ENCODE data around the gene ZBED4. TPM values are rescaled to one million over a fixed set of nuclear protein-coding genes. Genes with fewer than 3 reads are reported as not detected.

ZBED4 gene
- total RNA-seq, 4 donors from 2014 or later, result 19.9 to 30.7 (median 24.9) TPM

- 0% methylated on average over 7 of the region's 110 CpGs; no CpG with 5 or more reads in 1 of the 2 donors for WGBS, 2 donors (ENCODE audit: low coverage in 1 of 2)
Measured at GRCh38 chr22:49827271-49827852, 26.3 kb upstream of the ZBED4 start.

GRCh38 chr22:49827853-49828598 is 25.6 kb upstream of the ZBED4 start, which contains the start of gene BRD1:
TSS of gene BRD1 (minus strand) at chr22:49827873. CDS start at chr22:49824317, 3,556 bp downstream.
- TF ChIP-seq POLR2A (IDR thresholded peaks at IDR 0.05) (no peak), POLR2AphosphoS5 (IDR thresholded peaks at IDR 0.05) (peak in 2 of 3 donors; percentile 25 to 57)
- Histone ChIP-seq H3K36me3 (peaks cover 0 to 9% (median 2%) of the 10 kb centered on the region in 4 donors), H3K27me3 (no peaks in the 10 kb centered on the region), H3K4me1 (peaks cover 18 to 33% (median 23%) of the 10 kb centered on the region in 4 donors), H3K4me3 (peak within 1 kb of the TSS; percentile 53 to 100 (median 86)), H3K27ac (peak within 1 kb of the TSS; percentile 83 to 98 (median 92)), H3K9me3 (no peaks in the 10 kb centered on the region)
- peak; percentile 71 for DNase-seq
- in situ Hi-C loops (cut with MboI; ENCODE audit: low pct_ligation_motif_present in 1 of 4, low pct_unique_long_range_greater_than_20kb in 1 of 4, low sequenced_read_pairs in 3 of 4), result no loop called here
- WGBS, 2 donors (ENCODE audit: low coverage in 1 of 2), result 5% methylated on average over 35 of the region's 54 CpGs; no CpG with 5 or more reads in 1 of the 2 donors
- intact Hi-C loops (cut with DNase I; ENCODE audit: low total_unique reads), result no loop called here

More at GRCh38 chr22:49827271-49827852, 26.3 kb upstream of the ZBED4 start:
- Histone ChIP-seq H3K27ac (peak overlapping the region; percentile 82 to 98 (median 92)), H3K36me3 (peaks cover 0 to 15% (median 5%) of the 10 kb centered on the region in 4 donors), H3K27me3 (no peaks in the 10 kb centered on the region), H3K4me3 (peak overlapping the region; percentile 53 to 100 (median 86)), H3K4me1 (peaks cover 18 to 33% (median 23%) of the 10 kb centered on the region in 4 donors), H3K9me3 (no peaks in the 10 kb centered on the region)
- intact Hi-C loops (cut with DNase I; ENCODE audit: low total_unique reads) (no loop called here), in situ Hi-C loops (cut with MboI; ENCODE audit: low pct_ligation_motif_present in 1 of 4, low pct_unique_long_range_greater_than_20kb in 1 of 4, low sequenced_read_pairs in 3 of 4) (no loop called here)
- TF ChIP-seq CTCF (IDR thresholded peaks at IDR 0.05) (no peak), POLR2A (IDR thresholded peaks at IDR 0.05) (no peak), EP300 (IDR thresholded peaks at IDR 0.05; ENCODE audit: low read depth) (no peak), POLR2AphosphoS5 (IDR thresholded peaks at IDR 0.05) (no peak)
- no peak for DNase-seq

- no peak for TF ChIP-seq CTCF (IDR thresholded peaks at IDR 0.05)
- no peak for TF ChIP-seq EP300 (IDR thresholded peaks at IDR 0.05; ENCODE audit: low read depth)
- no peak for TF ChIP-seq POLR2A (IDR thresholded peaks at IDR 0.05)
- TF ChIP-seq POLR2AphosphoS5 (IDR thresholded peaks at IDR 0.05), result no peak
- intact Hi-C loops (cut with DNase I; ENCODE audit: low total_unique reads) (no loop called here), in situ Hi-C loops (cut with MboI; ENCODE audit: low pct_ligation_motif_present in 1 of 4, low pct_unique_long_range_greater_than_20kb in 1 of 4, low sequenced_read_pairs in 3 of 4) (no loop called here)
- Histone ChIP-seq H3K9me3 (no peaks in the 10 kb centered on the region), H3K27ac (no peak overlapping the region), H3K4me3 (no peak overlapping the region), H3K4me1 (peaks cover 18 to 33% (median 23%) of the 10 kb centered on the region in 4 donors), H3K36me3 (peaks cover 0 to 3% (median 0%) of the 10 kb centered on the region in 4 donors), H3K27me3 (no peaks in the 10 kb centered on the region)
- WGBS, 2 donors (ENCODE audit: low coverage in 1 of 2), result 33 to 88% methylated on average over 1 to 12 of the region's 14 CpGs
- DNase-seq, result no peak
Measured at GRCh38 chr22:49828599-49828965, 25.1 kb upstream of the ZBED4 start.

GRCh38 chr22:49829044-49829853 is 24.4 kb upstream of the ZBED4 start:
- WGBS, 2 donors (ENCODE audit: low coverage in 1 of 2), result 90 to 93% methylated on average over 3 to 15 of the region's 17 CpGs
- Histone ChIP-seq H3K4me3 (no peak overlapping the region), H3K36me3 (no peaks in the 10 kb centered on the region), H3K27ac (no peak overlapping the region), H3K27me3 (no peaks in the 10 kb centered on the region), H3K9me3 (no peaks in the 10 kb centered on the region), H3K4me1 (peaks cover 18 to 29% (median 22%) of the 10 kb centered on the region in 4 donors)
- no peak for DNase-seq
- TF ChIP-seq POLR2A (IDR thresholded peaks at IDR 0.05) (no peak), CTCF (IDR thresholded peaks at IDR 0.05) (no peak), EP300 (IDR thresholded peaks at IDR 0.05; ENCODE audit: low read depth) (no peak), POLR2AphosphoS5 (IDR thresholded peaks at IDR 0.05) (no peak)
- intact Hi-C loops (cut with DNase I; ENCODE audit: low total_unique reads) (no loop called here), in situ Hi-C loops (cut with MboI; ENCODE audit: low pct_ligation_motif_present in 1 of 4, low pct_unique_long_range_greater_than_20kb in 1 of 4, low sequenced_read_pairs in 3 of 4) (no loop called here)

Measured in transverse colon (tissue), 4 donors.